HT-29 (cell line): ENCODE results near the gene OR4Q3. TPM values are rescaled to one million over a fixed set of nuclear protein-coding genes. Genes with fewer than 3 reads are reported as not detected.
"Not testable (repeated sequence)": the region's sequence is repeated elsewhere in the genome, so short reads cannot be mapped to it uniquely, and the experiment has no call there.

Experiments used
- DNase-seq: peaks from one replicate; pipeline ENCODE4 v3.0.0-alpha.2; 2015; ENCODE audit warnings: low spot score
- small RNA-seq: library from RNA; depleted of rRNA; stranded (forward); fragments of <200 nt; gene quantifications from one replicate; pipeline ENCODE3, GENCODE V24; 2014
- total RNA-seq: library from RNA; depleted of rRNA; stranded (reverse); fragments of >200 nt; shearing (Covaris generic); gene quantifications from 2 replicates; pipeline ENCODE4 v1.2.3, GENCODE V29; 2014; rRNA removed

The OR4Q3 gene
- total RNA-seq = not detected in 2 replicates

DNA sequence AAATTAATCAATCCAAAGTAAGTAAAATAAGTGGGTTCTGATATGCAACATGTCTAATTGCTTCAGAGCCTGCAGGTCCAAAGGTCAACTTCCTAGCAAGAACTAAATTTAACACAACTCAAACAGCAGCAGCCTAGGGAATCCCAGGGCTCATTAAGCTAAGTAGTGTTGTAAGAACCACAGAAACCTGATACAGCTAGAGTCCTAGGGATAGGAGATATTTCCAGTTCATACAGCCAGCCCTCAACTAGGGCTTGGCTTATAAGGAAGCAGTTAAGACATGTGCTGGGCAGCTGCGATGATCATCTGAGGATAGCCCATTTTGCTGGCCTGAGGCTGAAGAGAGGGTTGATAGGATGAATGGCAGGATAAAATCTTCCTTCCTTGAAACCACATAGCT lies at the start of gene OR4Q3:
Gene OR4Q3, plus strand, starts transcription at position 316 of the 400 bp plus-strand sequence.
- DNase-seq = no peak

DNA sequence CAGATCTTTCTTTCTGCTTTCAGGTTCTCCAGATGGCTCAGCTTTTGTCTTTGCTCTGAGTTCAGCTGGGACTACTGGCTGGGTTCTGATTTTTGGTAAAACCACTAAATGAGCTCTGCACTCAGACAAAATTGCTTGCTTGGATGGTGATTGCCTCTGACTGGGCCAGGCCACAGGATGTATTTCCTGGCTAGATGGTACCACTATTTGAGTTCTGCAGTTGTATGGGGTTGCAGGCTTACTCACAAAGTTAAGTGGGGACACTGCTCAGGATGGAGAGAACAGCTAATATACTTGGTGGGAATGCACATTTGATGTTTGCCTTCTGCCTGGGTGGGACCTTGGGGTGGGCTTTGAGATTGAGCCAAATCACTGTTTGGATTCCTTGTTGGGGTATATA lies 14.0 kb upstream of the OR4Q3 start:
- DNase-seq = no peak

DNA sequence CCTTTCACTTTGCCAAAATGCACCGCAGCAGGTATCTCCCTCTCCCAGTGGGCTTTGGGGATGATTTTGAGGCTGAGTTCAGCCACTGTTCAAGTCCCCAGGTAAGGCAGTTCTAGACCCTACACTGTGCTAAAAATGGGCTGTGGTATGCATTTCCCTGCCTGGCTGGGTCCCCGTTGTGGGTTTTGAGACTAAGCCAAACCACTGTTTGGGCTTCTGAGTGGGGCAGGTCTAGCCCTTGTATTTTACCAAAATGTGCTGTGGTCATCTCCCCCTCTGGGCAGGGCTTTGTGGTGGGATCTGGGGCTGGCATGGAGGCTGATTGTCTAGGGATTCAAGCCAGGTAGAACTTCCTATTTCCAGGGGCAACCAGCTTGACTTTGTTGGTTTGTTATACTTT lies 13.6 kb upstream of the OR4Q3 start:
- DNase-seq = no peak

DNA sequence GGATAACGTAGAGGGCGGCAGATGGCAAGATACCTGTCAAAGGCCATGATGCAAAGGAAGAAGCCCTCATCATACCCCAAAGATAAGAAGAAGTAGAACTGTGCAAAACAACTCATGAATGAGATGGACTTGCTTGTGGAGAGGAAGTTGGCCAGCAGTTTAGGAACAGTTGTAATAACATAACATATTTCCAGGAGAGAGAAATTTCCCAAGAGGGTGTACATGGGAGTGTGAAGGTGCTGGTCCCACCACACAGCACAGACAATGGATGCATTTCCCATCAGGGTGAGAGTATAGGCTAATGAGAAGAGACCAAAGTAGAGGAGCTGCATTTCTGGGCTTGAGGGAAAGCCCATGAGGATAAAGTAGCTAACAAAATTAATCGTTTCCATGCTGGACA lies 9.5 kb upstream of the OR4Q3 start:
- DNase-seq = not testable (repeated sequence)

DNA sequence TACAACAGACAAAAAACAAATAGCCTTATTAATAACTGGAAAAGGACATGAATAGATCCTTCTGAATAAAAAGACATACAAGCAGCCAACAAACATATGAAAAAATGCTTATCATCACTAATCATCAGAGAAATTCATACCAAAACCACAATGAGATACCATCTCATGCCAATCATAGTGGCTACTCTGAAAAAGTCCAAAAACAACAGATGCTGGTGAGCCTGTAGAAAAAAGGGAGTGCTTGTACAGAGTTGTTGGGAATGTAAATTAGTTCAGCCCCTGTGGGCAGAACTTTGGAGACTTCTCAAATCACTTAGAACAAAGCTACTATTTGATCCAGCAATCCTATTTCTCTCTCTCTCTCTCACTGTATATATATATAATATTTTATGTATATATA lies 8.9 kb downstream of the OR4Q3 start:
- not testable (repeated sequence) for DNase-seq

DNA sequence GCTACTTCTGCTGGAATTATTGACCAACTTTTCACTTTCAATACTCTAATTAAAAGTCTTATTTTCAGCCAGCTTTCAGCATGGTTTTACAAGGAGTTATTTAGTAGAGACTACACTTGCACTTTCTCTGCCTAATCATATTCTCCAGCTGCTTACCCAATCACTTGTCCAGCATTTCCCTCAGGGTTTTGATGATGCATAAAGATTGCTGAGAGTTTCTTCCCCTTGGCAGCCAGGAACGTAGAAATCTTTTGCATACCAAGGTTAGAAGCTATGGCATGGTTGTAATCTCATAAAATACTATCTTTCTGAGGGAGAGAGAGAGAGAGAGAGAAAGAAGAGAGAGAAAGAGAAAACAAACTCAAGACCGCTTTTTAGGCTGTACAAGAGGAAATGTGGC lies 10.8 kb downstream of the OR4Q3 start:
- DNase-seq = no peak

DNA sequence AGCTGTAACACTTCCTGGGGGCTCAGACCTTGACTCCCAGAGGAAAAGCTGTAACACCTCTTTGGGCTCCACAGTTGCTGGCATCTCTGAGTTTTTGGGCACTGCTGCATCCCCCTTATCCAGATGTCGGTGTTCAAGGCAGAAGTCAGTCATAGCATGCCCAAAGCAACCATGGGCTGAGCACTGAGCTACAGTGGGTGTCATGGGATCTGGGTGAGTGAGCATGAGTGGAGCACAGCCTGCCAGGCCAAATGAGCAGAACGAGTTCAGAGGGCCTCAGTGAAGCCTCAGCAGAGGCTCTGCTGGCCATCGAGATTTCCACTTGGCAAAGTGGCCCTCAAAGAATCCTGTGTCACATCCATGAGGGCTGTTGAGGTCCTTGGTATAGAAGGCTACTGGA lies 28.1 kb downstream of the OR4Q3 start:
- not testable (repeated sequence) for DNase-seq

DNA sequence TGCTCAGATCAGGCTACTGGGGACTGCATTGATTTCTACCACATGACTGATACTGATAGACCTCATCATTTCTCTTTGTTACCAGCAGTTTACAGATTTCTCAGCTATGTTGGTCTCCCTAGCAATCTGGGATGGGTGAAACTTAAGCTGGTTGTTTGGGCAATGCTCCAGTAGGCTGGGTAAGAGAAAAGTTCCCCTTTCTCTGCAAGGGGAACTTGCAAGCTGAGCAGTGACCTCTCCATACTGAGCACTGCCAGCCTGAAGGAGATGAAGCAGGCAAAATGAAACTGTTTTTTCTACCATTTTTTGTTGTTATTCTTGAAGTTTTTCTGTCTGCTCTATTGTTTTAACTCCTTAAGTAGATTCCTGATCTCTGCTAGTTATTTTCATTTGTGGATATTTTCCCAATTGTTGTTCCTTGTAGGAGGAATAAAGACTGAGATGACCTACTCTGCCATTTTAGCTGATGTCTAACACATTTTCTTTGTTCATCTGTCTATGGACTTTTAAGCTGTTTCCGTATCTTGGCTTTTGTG lies 28.6 kb downstream of the OR4Q3 start:
- DNase-seq = no peak

DNA sequence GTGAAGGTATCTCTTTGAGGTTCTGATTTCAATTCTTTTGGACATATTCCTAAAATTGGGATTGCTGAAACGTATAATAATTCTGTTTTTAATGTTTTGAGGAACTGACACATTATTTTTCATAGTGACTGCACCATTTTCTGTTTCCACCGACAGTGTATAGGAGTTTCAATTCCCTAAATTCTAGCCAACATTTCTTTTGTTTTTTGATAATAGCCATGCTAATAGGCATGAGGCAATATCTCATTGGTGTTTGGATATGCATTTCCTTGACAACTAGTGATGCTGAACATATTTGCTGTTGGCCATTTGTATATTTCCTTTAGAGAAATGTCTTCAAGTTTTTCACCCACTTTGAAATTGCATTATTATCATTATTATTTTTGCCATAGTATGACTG lies 29.1 kb downstream of the OR4Q3 start:
- DNase-seq = not testable (repeated sequence)

DNA sequence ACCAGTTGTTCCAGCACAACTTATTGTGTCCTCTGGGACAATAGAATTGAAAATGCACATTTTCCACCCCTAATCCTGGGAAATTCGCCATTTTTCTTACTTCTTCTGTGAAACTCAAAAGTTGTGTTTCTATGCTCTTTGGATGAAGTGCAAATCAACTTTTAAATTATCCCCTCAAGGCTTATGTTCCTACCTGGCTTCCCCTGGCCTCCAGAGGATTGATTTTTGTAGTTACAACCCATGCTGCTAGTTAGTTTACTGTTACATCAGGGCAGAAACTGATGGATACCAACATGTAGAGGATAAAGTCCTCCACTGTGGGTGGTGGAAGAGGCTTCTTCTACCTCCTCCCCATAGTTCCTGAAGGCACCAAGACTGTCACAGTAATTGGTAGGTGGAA lies 29.8 kb downstream of the OR4Q3 start, which contains the start of gene OR4M1:
Gene OR4M1, plus strand, starts transcription at position 301 of the 400 bp plus-strand sequence. CDS start 6,819 bp downstream, outside the sequence.
- not testable (repeated sequence) for DNase-seq

DNA sequence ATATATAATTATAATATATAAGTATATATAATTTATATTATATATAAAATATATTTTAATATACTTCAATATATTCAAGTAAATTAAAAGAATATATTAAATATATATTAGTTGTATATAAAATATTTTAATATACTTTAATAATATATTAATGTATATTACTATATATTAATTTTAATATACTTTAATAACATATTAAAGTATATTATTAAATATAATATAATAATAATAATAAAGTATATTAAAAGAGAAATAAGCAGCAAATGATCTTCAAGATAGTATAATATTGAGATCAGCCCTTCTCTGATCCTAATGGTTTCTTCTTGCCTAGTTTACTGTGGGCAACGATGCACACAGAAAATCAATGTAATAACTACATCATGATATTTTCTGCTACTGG lies 32.2 kb downstream of the OR4Q3 start:
- DNase-seq = no peak

DNA sequence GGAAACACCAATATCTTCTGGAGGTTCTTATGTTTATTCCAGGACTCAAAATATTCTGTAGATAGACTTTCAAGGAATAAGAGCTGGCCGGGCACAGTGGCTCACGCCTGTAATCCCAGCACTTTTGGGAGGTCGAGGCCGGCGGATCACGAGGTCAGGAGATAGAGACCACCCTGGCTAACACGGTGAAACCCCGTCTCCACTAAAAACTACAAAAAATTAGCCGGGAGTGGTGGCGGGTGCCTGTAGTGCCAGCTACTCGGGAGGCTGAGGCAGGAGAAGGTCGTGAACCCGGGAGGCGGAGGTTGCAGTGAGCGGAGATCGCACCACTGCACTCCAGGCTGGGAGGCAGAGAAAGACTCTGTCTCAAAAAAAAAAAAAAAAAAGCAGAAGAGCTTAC lies 42.5 kb downstream of the OR4Q3 start:
- DNase-seq = not testable (repeated sequence)

DNA sequence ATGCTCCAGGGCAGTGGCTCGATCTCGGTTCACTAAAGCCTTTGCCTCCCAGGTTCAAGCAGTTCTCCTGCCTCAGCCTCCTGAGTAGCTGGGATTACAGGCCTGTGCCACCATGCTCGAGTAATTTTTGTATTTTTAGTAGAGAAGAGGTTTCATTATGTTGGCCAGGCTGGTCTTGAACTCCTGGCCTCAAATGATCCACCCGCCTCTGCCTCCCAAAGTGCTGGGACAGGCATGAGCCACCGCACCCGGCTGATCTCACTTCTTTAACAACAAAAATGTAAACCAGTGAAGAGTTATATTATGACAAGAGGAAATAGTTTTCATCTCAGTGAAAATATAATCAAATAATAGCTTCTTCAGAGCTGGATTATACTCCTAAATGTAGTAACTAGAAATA lies 43.9 kb downstream of the OR4Q3 start:
- not testable (repeated sequence) for DNase-seq

DNA sequence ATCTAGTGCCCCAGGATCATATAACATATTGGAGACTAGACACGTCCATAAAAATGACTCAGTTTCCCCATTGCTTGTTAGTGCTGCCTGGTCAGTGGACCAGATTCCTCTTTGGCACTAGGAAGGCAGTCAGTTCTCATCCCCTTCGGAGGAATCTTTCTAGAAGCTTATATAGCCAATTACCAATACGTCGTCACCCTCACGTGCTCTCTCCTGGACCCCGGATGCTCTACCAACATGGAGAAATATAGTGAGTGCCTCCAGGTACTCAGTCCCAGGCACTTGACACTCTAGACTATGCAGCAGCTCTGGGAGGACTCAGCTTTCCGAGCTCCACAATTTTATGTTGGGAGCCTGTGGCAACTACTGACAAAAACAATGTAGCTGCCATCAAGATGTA lies 44.8 kb downstream of the OR4Q3 start:
- not testable (repeated sequence) for DNase-seq

DNA sequence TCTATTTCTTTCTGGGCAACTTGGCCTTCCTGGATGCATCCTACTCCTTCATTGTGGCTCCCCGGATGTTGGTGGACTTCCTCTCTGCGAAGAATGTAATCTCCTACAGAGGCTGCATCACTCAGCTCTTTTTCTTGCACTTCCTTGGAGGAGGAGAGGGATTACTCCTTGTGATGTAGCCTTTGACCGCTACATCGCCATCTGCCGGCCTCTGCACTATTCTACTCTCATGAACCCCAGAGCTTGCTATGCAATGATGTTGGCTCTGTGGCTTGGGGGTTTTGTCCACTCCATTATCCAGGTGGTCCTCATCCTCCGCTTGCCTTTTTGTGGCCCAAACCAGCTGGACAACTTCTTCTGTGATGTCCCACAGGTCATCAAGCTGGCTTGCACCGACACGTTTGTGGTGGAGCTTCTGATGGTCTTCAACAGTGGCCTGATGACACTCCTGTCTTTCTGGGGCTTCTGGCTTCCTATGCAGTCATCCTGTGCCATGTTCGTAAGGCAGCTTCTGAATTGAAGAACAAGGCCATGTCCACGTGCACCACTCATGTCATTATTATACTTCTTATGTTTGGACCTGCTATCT lies 53.2 kb downstream of the OR4Q3 start:
- peak; percentile 24 for DNase-seq

Small RNA genes within 50 kb of the gene (small RNA-seq; reads per million reads assigned to genes)
- not detected for gene AL512310.1

Other genes starting within 250 kb of the OR4Q3 start
- gene OR11H2, start 29.7 kb upstream of the OR4Q3 start, total RNA-seq = not detected in 2 replicates
- gene OR4M1, start 29.9 kb downstream of the OR4Q3 start, total RNA-seq = not detected in 2 replicates
- gene OR4N2, start 60.2 kb downstream of the OR4Q3 start, total RNA-seq = not detected in 2 replicates
- gene OR4K2, start 131.6 kb downstream of the OR4Q3 start, total RNA-seq = not detected in 2 replicates
- not detected in 2 replicates for gene OR4K5, start 177.0 kb downstream of the OR4Q3 start, total RNA-seq
- not detected in 2 replicates for gene OR4K1, start 187.3 kb downstream of the OR4Q3 start, total RNA-seq
- not detected in 2 replicates for gene OR4K15, start 232.0 kb downstream of the OR4Q3 start, total RNA-seq